ENCODE data around the gene AHRR. TPM values are rescaled to one million over a fixed set of nuclear protein-coding genes. Genes with fewer than 3 reads are reported as not detected.

Gene AHRR
- total RNA-seq, 2 donors from 2014 or later = 1.9 to 17.7 TPM

- TF ChIP-seq POLR2AphosphoS5 (IDR thresholded peaks at IDR 0.05) = no peak
- no peak for TF ChIP-seq CTCF (IDR thresholded peaks at IDR 0.05)
- TF ChIP-seq POLR2A (IDR thresholded peaks at IDR 0.05) = no peak
- H3K27ac ChIP-seq = no peak overlapping the region
- peaks cover 0 to 17% of the 10 kb centered on the region in 2 donors for H3K36me3 ChIP-seq
- H3K4me1 ChIP-seq (replicated peaks) = peaks cover 6% of the 10 kb centered on the region
- no peak overlapping the region for H3K4me3 ChIP-seq
- intact Hi-C loops (cut with DNase I) = no loop called here
- no peaks in the 10 kb centered on the region for H3K27me3 ChIP-seq (replicated peaks; ENCODE audit: insufficient read depth)
- WGBS = 89% methylated on average over 10 of the region's 10 CpGs
- no peaks in the 10 kb centered on the region for H3K9me3 ChIP-seq
- no peak for DNase-seq (ENCODE audit: low spot score)
Measured at GRCh38 chr5:445591-445990, 124.1 kb downstream of the AHRR start.

- H3K4me1 ChIP-seq (replicated peaks) = peaks cover 6% of the 10 kb centered on the region
- no peaks in the 10 kb centered on the region for H3K9me3 ChIP-seq
- DNase-seq (ENCODE audit: low spot score) = no peak
- intact Hi-C loops (cut with DNase I) = no loop called here
- no peak overlapping the region for H3K27ac ChIP-seq
- no peaks in the 10 kb centered on the region for H3K27me3 ChIP-seq (replicated peaks; ENCODE audit: insufficient read depth)
- H3K4me3 ChIP-seq = no peak overlapping the region
- TF ChIP-seq CTCF (IDR thresholded peaks at IDR 0.05) (no peak), POLR2A (IDR thresholded peaks at IDR 0.05) (no peak), POLR2AphosphoS5 (IDR thresholded peaks at IDR 0.05) (no peak)
- H3K36me3 ChIP-seq = peaks cover 0 to 17% of the 10 kb centered on the region in 2 donors
- 84% methylated on average over 19 of the region's 19 CpGs for WGBS
Measured at GRCh38 chr5:446066-446882, 124.8 kb downstream of the AHRR start.

GRCh38 chr5:446883-447263 lies 125.4 kb downstream of the AHRR start:
- H3K36me3 ChIP-seq = peaks cover 0 to 17% of the 10 kb centered on the region in 2 donors
- no peaks in the 10 kb centered on the region for H3K9me3 ChIP-seq
- intact Hi-C loops (cut with DNase I) = no loop called here
- no peaks in the 10 kb centered on the region for H3K27me3 ChIP-seq (replicated peaks; ENCODE audit: insufficient read depth)
- DNase-seq (ENCODE audit: low spot score) = no peak
- H3K4me3 ChIP-seq = no peak overlapping the region
- WGBS = 55% methylated on average over 7 of the region's 7 CpGs
- H3K4me1 ChIP-seq (replicated peaks) = peaks cover 6% of the 10 kb centered on the region
- no peak overlapping the region for H3K27ac ChIP-seq
- no peak for TF ChIP-seq POLR2AphosphoS5 (IDR thresholded peaks at IDR 0.05)
- peak; percentile 15 to 54 (median 28) for TF ChIP-seq CTCF (IDR thresholded peaks at IDR 0.05)
- TF ChIP-seq POLR2A (IDR thresholded peaks at IDR 0.05) = no peak

- Histone ChIP-seq H3K27ac (no peak overlapping the region), H3K4me1 (replicated peaks) (peaks cover 6% of the 10 kb centered on the region), H3K27me3 (replicated peaks; ENCODE audit: insufficient read depth) (no peaks in the 10 kb centered on the region), H3K9me3 (no peaks in the 10 kb centered on the region), H3K4me3 (no peak overlapping the region), H3K36me3 (peaks cover 0 to 17% of the 10 kb centered on the region in 2 donors)
- no peak for DNase-seq (ENCODE audit: low spot score)
- WGBS = 93% methylated on average over 21 of the region's 21 CpGs
- no peak for TF ChIP-seq POLR2A (IDR thresholded peaks at IDR 0.05)
- intact Hi-C loops (cut with DNase I) = no loop called here
Measured at GRCh38 chr5:447501-447900, 126.0 kb downstream of the AHRR start.

GRCh38 chr5:448061-448765 lies 126.7 kb downstream of the AHRR start:
- H3K9me3 ChIP-seq = no peaks in the 10 kb centered on the region
- H3K36me3 ChIP-seq = peaks cover 0 to 17% of the 10 kb centered on the region in 2 donors
- no peak overlapping the region for H3K4me3 ChIP-seq
- no peaks in the 10 kb centered on the region for H3K27me3 ChIP-seq (replicated peaks; ENCODE audit: insufficient read depth)
- TF ChIP-seq POLR2AphosphoS5 (IDR thresholded peaks at IDR 0.05) (no peak), CTCF (IDR thresholded peaks at IDR 0.05) (no peak), POLR2A (IDR thresholded peaks at IDR 0.05) (no peak)
- H3K4me1 ChIP-seq (replicated peaks) = peaks cover 6% of the 10 kb centered on the region
- 83% methylated on average over 21 of the region's 21 CpGs for whole genome bisulfite sequencing
- no peak overlapping the region for H3K27ac ChIP-seq
- intact Hi-C loops (cut with DNase I) = no loop called here
- DNase-seq (ENCODE audit: low spot score) = no peak
